GM23248 (cell line): ENCODE data around the gene PPP1R1B.

Source experiments
- EZH2 ChIP-seq: fragments of 200-600 bp; sonication (generic); IDR thresholded peaks from 2 replicates; pipeline ENCODE4 v1.6.1; 2018; ENCODE audit warnings: antibody characterized with exemption, mild to moderate bottlenecking; ENCODE audit not compliant: insufficient read depth, poor library complexity, severe bottlenecking
- EZH2phosphoT487 ChIP-seq: fragments of 200-600 bp; sonication (generic); IDR thresholded peaks from 2 replicates; pipeline ENCODE4 v1.6.1; 2018; ENCODE audit warnings: antibody characterized with exemption, moderate library complexity, mild to moderate bottlenecking, low read depth; ENCODE audit not compliant: insufficient read depth

DNA sequence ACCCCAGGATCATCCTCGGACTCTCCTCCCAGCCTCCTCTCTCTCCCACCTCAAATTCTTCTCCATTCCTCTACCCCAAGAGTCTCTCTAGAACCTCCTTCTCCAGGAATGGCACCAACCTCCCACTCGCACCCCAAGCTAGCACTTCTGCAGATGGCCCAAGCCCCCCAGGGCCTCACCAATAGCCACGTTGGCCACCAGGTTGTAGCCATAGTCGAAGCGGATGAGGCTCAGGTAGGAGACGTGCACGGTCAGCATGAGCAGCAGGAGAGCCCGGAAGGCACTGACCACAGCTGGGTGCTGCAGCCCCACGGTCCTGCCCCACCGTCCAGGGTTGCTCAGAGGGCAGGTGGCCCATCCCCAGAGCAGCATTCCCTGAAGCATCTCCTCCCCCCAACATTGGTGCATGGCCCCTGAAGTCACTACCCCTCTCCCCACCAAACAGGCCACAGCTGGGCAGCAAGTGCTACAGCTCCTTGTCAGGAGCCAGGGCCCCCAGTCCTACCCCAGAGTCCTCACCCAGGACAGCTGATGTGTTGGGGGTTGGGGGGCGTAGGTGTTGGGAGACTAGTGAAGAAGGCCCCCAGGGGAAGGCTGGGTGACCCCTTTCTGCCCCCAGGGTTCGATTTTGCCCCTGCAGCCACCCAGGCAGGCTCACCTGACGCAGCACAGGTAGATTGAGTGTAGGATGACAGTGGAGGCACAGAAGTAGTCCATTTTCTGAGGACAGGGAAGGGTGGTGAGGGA, 46.8 kb downstream of the PPP1R1B start:
- TF ChIP-seq EZH2phosphoT487 = no peak
- no peak for TF ChIP-seq EZH2
